ENCODE data around the gene UGT1A5. TPM values are rescaled to one million over a fixed set of nuclear protein-coding genes. Genes with fewer than 3 reads are reported as not detected.

Gene UGT1A5
- total RNA-seq, 2 donors from 2014 or later: not detected

DNA sequence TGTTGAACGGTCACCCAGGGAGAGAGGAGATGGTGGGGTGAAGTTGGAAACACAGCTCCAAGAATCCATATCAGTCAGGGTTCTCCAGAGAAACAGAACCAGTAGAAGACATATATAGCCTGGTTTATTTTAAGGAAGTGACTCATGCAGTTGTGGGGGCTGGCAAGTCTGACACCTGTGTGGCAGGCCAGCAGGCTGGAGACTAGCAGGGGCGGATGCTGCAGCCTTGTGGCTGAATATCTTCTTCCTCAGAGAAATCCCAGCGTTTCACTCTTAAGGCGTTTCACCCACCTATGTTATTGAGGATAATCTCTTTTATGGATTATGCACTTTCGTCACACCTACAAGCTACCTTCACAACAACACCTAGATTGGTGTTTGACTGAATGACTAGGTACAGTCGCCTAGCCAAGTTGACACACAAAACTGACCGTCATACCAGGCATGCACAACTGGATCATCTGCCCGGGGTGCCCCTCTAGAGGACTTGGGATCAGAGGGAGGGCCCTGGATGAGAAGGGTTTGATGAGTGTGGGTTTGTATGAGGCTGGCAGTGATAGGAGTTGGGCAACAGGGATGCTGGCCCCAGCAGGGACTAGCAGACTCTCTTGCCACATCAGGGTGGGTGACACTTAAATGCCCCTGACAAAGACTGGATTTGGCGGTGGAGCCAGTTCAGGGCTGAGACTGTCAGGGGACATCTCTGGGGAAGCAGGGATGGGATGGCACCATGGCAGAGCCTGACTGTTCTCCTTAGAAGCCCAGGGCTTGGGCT, 88.8 kb downstream of the UGT1A5 start:
- H3K9ac ChIP-seq (ENCODE audit: extremely low read depth, low read length, poor library complexity, severe bottlenecking): no peak overlapping the region
- H3K9me3 ChIP-seq (ENCODE audit: control insufficient read depth, low read length): no peaks in the 10 kb centered on the region
- DNase-seq: peak; percentile 44
- H3K9me3 Mint-ChIP-seq: peaks cover 5% of the 10 kb centered on the region
- no peaks in the 10 kb centered on the region for H3K36me3 Mint-ChIP-seq (ENCODE audit: low read depth)
- no peak for TF ChIP-seq CTCF (conservative IDR thresholded peaks at IDR 0.05)
- no peaks in the 10 kb centered on the region for H3K27me3 ChIP-seq (ENCODE audit: control insufficient read depth, insufficient read depth, low read length, poor library complexity, severe bottlenecking)
- H3K27ac Mint-ChIP-seq: no peak overlapping the region
- H3K4me1 ChIP-seq (ENCODE audit: control insufficient read depth, insufficient read depth, low read length): no peaks in the 10 kb centered on the region
- 85 to 89% methylated on average over 3 to 9 of the region's 9 CpGs for WGBS, 2 experiments (ENCODE audit: insufficient coverage in 1 of 2, insufficient read length in 1 of 2)
- H3K27me3 Mint-ChIP-seq (ENCODE audit: insufficient read depth): peaks cover 14% of the 10 kb centered on the region
- no peaks in the 10 kb centered on the region for H3K4me1 Mint-ChIP-seq
- no peaks in the 10 kb centered on the region for H3K36me3 ChIP-seq (ENCODE audit: control insufficient read depth, insufficient read depth, low read length)
- H3K4me3 Mint-ChIP-seq: no peak overlapping the region
- H3K4me3 ChIP-seq (ENCODE audit: low read length): no peak overlapping the region
- no peak overlapping the region for H3K27ac ChIP-seq (ENCODE audit: low read depth, low read length)

- H3K9ac ChIP-seq (ENCODE audit: extremely low read depth, low read length, poor library complexity, severe bottlenecking): no peak overlapping the region
- H3K4me3 ChIP-seq (ENCODE audit: low read length): no peak overlapping the region
- no peaks in the 10 kb centered on the region for H3K4me1 ChIP-seq (ENCODE audit: control insufficient read depth, insufficient read depth, low read length)
- Mint-ChIP-seq H3K27me3 (ENCODE audit: insufficient read depth) (peaks cover 14% of the 10 kb centered on the region), H3K27ac (no peak overlapping the region), H3K4me3 (no peak overlapping the region), H3K36me3 (ENCODE audit: low read depth) (no peaks in the 10 kb centered on the region), H3K4me1 (no peaks in the 10 kb centered on the region), H3K9me3 (peaks cover 5% of the 10 kb centered on the region)
- WGBS, 2 experiments (ENCODE audit: insufficient coverage in 1 of 2, insufficient read length in 1 of 2): 80 to 83% methylated on average over 1 to 3 of the region's 3 CpGs
- peak; percentile 23 for DNase-seq
- no peaks in the 10 kb centered on the region for H3K27me3 ChIP-seq (ENCODE audit: control insufficient read depth, insufficient read depth, low read length, poor library complexity, severe bottlenecking)
- no peaks in the 10 kb centered on the region for H3K9me3 ChIP-seq (ENCODE audit: control insufficient read depth, low read length)
- no peaks in the 10 kb centered on the region for H3K36me3 ChIP-seq (ENCODE audit: control insufficient read depth, insufficient read depth, low read length)
- H3K27ac ChIP-seq (ENCODE audit: low read depth, low read length): no peak overlapping the region
- TF ChIP-seq CTCF (conservative IDR thresholded peaks at IDR 0.05): no peak
These were observed 89.6 kb downstream of the UGT1A5 start for GRCh38 chr2:233802132-233802815.

DNA sequence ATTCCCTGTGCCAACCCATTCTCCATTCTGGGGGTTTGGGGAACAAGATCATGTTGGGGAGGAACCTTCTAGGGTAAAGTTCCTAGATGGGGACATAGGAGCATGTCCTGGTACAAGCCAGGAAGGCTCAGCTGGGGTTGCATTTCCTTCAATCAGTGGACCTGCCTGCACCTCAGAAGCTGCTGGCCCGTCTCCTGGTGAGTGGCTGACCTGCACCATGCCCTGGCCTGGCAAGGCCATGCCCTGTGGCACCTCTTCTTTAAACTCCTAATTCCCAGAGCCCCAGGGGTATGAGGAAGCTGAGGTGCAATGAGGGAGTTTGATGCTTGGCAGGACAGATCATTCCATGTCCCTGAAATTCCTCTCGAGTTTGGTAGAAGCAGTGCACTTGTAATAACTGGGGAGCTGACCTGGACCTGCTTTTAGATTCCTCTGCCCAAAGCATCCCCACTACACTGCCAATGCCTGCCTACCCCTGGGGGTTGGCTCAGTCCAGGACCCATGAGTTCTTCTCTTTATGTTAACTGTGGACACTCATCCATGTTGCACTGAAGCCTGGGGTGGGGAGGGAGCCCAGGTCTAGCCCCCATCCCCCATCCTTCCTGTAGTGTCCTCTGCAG, 90.7 kb downstream of the UGT1A5 start:
- Histone ChIP-seq H3K9me3 (ENCODE audit: control insufficient read depth, low read length) (no peaks in the 10 kb centered on the region), H3K4me3 (ENCODE audit: low read length) (no peak overlapping the region), H3K27me3 (ENCODE audit: control insufficient read depth, insufficient read depth, low read length, poor library complexity, severe bottlenecking) (no peaks in the 10 kb centered on the region), H3K36me3 (ENCODE audit: control insufficient read depth, insufficient read depth, low read length) (no peaks in the 10 kb centered on the region), H3K27ac (ENCODE audit: low read depth, low read length) (no peak overlapping the region), H3K9ac (ENCODE audit: extremely low read depth, low read length, poor library complexity, severe bottlenecking) (no peak overlapping the region), H3K4me1 (ENCODE audit: control insufficient read depth, insufficient read depth, low read length) (no peaks in the 10 kb centered on the region)
- H3K36me3 Mint-ChIP-seq (ENCODE audit: low read depth): no peaks in the 10 kb centered on the region
- DNase-seq: no peak
- TF ChIP-seq CTCF (conservative IDR thresholded peaks at IDR 0.05): no peak
- no peaks in the 10 kb centered on the region for H3K4me1 Mint-ChIP-seq
- no peak overlapping the region for H3K4me3 Mint-ChIP-seq
- no peak overlapping the region for H3K27ac Mint-ChIP-seq
- WGBS, 2 experiments (ENCODE audit: insufficient coverage in 1 of 2, insufficient read length in 1 of 2): 85 to 100% methylated on average over 1 to 2 of the region's 2 CpGs
- H3K9me3 Mint-ChIP-seq: peaks cover 5% of the 10 kb centered on the region
- H3K27me3 Mint-ChIP-seq (ENCODE audit: insufficient read depth): peaks cover 12% of the 10 kb centered on the region

All from endodermal cell (in vitro differentiated cells).